Epithelial cell of esophagus (primary cell): ENCODE measurements around the gene AMPD2.
A peak's percentile ranks its signal among the peaks of the same experiment; 100 is the strongest.

Source experiments
- DNase-seq: peaks from one replicate; pipeline ENCODE4 v3.0.0; 2010; ENCODE audit warnings: low read depth
- H3K4me3 ChIP-seq: 2 replicates; pipeline ENCODE4 v1.5.1; 2011; ENCODE audit warnings: mild to moderate bottlenecking, low read length, control low read depth
- TF ChIP-seq, protein P1 (sequence below): IDR thresholded peaks from 2 replicates; pipeline ENCODE4 v1.5.1; 2011; ENCODE audit warnings: low read depth, mild to moderate bottlenecking, low read length, control low read depth, inconsistent platforms; ENCODE audit not compliant: insufficient read depth; ENCODE audit errors: missing control alignments

Gene AMPD2

DNA sequence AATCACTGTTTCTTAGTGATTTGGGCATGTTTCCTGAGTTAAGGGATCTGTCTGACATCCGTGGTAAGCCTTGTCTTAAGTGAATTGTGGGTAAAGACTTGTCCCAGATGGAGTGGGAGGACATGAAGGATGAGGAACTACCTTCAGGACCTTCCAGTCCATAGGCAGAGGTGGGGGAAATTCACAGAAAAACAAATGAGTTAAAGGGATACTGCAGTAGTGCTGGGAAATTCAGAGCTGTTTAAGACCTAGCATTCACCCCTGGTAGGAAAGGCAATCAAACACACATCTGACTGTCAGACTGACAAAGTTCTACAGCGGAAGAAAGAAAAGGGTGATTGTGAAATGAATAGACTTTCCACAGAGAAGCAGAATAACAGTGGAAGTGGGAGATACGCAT lies 3.2 kb upstream of the AMPD2 start:
- TF ChIP-seq, protein P1, sequence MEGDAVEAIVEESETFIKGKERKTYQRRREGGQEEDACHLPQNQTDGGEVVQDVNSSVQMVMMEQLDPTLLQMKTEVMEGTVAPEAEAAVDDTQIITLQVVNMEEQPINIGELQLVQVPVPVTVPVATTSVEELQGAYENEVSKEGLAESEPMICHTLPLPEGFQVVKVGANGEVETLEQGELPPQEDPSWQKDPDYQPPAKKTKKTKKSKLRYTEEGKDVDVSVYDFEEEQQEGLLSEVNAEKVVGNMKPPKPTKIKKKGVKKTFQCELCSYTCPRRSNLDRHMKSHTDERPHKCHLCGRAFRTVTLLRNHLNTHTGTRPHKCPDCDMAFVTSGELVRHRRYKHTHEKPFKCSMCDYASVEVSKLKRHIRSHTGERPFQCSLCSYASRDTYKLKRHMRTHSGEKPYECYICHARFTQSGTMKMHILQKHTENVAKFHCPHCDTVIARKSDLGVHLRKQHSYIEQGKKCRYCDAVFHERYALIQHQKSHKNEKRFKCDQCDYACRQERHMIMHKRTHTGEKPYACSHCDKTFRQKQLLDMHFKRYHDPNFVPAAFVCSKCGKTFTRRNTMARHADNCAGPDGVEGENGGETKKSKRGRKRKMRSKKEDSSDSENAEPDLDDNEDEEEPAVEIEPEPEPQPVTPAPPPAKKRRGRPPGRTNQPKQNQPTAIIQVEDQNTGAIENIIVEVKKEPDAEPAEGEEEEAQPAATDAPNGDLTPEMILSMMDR = no peak
- no peak for DNase-seq
- no peak overlapping the region for H3K4me3 ChIP-seq

GRCh38 chr1:109617291-109617801 lies 2.3 kb upstream of the AMPD2 start:
- TF ChIP-seq, protein P1 = peak; percentile 12
- DNase-seq = peak; percentile 88
- no peak overlapping the region for H3K4me3 ChIP-seq

DNA sequence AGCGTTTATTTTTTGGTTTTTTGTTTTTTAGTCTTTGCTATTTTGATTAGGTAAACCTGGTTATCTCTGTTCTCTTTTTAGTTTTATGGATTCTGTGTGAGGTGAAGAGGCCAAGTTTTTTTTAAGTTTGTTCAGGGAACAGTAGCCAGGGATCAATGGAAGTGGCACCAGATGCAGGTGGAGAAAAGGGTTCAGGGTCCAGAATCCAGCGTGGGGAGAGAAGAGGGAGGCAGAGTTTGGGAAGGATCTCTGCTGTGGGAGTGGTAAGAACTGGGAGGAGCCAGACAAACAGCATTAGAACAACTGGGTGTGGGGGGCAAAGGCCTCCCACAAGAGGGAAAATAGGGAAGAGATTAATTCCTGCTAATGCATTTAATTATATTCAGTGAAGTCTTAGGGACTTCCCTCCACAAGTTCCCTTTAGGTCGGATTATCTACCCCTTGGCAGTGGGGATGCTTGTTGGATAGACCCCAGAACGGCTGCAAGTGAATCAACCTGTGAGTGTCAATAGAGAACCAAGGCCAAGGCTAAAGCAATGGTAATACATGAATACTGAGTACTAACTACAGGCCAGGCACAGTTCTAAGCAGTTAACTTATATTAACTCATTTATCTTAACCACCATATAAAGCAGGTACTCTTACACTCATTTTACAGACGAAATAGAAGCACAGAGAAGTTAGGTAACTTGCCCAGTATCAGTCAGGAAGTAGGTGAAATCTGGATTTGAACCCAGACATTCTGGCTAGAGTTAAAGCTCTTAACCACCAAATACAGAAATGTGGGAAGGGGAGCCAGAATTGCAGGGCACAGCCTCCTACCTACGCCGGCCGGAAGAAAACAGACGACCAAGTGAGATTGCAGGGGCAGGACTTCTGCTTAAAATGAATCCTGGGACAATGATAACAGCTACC lies 719 bp upstream of the AMPD2 start:
- no peak for DNase-seq
- TF ChIP-seq, protein P1 = no peak
- peak overlapping the region; percentile 86 for H3K4me3 ChIP-seq

DNA sequence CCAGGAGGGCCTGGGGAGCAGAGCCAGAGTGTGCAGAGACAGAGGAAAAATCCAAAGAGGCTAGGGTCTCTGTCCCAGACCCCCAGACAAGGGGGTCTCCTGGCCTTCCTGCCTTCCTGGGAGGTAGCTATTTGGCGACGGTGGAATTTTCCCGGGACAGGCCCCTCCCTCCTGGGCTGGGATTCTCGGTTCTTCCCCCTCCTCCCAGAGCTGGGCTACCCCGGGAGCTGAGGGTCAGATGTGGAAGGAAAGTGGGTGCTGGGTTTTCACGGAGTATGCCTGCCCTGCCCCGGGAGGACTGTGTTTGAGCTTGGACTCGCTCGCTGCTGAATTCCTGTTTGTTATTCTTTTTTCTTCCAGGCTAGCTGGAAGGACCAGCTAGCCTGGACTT lies 759 bp downstream of the AMPD2 start:
- peak overlapping the region; percentile 86 for H3K4me3 ChIP-seq
- TF ChIP-seq, protein P1 = no peak
- DNase-seq = peak; percentile 30

GRCh38 chr1:109620841-109621286 lies 1.2 kb downstream of the AMPD2 start:
- peak; percentile 85 for DNase-seq
- TF ChIP-seq, protein P1 = no peak
- peak overlapping the region; percentile 86 for H3K4me3 ChIP-seq

DNA sequence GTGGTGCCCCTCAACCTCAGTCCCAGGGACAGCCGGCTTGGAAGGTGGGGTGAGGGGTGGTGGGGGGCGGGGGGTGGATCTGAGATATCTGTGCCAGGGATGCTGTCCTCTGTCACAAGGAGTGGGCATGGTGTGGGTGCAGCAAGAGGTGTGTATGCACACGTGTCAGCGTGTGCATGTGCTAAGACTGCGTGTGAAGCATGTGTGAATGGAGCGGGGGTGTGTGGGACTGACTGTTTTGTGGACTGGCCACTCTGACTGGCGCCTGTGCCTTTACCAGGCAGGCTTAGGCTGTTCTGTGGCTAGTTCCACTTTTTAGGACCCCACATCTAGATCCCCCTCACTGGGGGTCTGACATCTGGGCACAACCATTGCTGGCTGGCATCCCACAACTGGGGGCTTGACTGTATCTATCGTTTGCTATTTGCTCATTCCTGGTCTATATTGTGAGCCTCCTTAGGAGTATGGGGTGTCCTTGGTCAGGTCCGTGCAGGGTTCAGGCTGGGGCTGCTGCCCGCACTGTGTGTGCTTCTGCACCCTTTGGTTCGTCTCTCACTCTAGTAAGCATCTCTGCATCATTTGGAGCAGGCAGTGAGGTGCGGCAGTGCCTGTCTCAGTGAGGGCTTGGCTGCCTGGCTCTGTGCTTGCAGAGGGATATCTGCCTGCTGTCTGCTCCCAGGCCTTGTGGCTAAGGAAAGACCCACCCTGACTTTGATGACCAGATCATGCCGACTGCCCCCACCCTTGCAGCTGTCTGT lies 1.9 kb downstream of the AMPD2 start:
- no peak for DNase-seq
- peak overlapping the region; percentile 86 for H3K4me3 ChIP-seq

More for the DNA sequence above, 1.9 kb downstream of the AMPD2 start:
- TF ChIP-seq, protein P1 = no peak
